Measurements from ENCODE around the gene ODAD4. TPM values are rescaled to one million over a fixed set of nuclear protein-coding genes. Genes with fewer than 3 reads are reported as not detected.

The ODAD4 gene
- total and polyA plus RNA-seq, 2 of the 4 experiments (the other 2 are of a cell fraction): 0.38 to 0.54 TPM

GRCh38 chr17:41971721-41972523, 41.5 kb downstream of the ODAD4 start:
- Histone ChIP-seq H3K56ac (ENCODE audit: extremely low read depth, insufficient read depth, low read length) (no peak overlapping the region), H3K4me3 (ENCODE audit: insufficient read depth, low read depth, low read length) (no peak overlapping the region), H3K4ac (ENCODE audit: low read depth, low read length) (no peak overlapping the region), H4K5ac (ENCODE audit: low read depth, low read length) (no peak overlapping the region), H3K18ac (ENCODE audit: low read depth, low read length) (no peak overlapping the region), H4K91ac (ENCODE audit: insufficient read depth, low read depth, low read length) (no peak overlapping the region), H2BK120ac (ENCODE audit: low read depth, low read length) (no peak overlapping the region), H3K79me1 (ENCODE audit: low read depth in 1 of 2, low read length in 2 of 2) (peaks cover 34 to 78% of the 10 kb centered on the region in 2 experiments), H2BK5ac (ENCODE audit: low read depth, low read length, poor library complexity, severe bottlenecking) (no peak overlapping the region), H3K27me3 (ENCODE audit: control insufficient read depth, insufficient read depth, low read length) (no peaks in the 10 kb centered on the region), H2AK5ac (ENCODE audit: low read depth, low read length) (no peak overlapping the region), H3K9me1 (ENCODE audit: insufficient read depth, low read length) (peaks cover 11% of the 10 kb centered on the region), H3K4me1 (ENCODE audit: control insufficient read depth, insufficient read depth, low read length) (peaks cover 5% of the 10 kb centered on the region), H4K8ac (ENCODE audit: low read depth in 2 of 2, low read length in 2 of 2) (no peak overlapping the region), H4K20me1 (ENCODE audit: insufficient read depth, low read length) (peaks cover 55% of the 10 kb centered on the region), H3K9me3 (ENCODE audit: control insufficient read depth, insufficient read depth, low read length) (no peaks in the 10 kb centered on the region), H3K4me2 (ENCODE audit: low read depth, low read length) (no peak overlapping the region), H3K23ac (ENCODE audit: low read depth, low read length) (no peak overlapping the region), H3K36me3 (ENCODE audit: control insufficient read depth, insufficient read depth, low read length) (peaks cover 74% of the 10 kb centered on the region), H3K27ac (ENCODE audit: insufficient read depth, low read length) (no peak overlapping the region), H2BK20ac (ENCODE audit: low read depth, low read length) (no peak overlapping the region), H3K14ac (replicated peaks; ENCODE audit: low read depth, low read length) (no peak overlapping the region), H2AFZ (replicated peaks; ENCODE audit: low read length, poor library complexity) (no peak overlapping the region), H3K9ac (ENCODE audit: low read depth, low read length) (no peak overlapping the region), H2BK15ac (ENCODE audit: low read depth, low read length) (no peak overlapping the region), H2AK9ac (replicated peaks; ENCODE audit: low read depth, low read length, poor library complexity) (no peak overlapping the region)
- ATAC-seq (ENCODE audit: low read depth): no peak
- CTCF ChIA-PET: no interaction called here
- TF ChIP-seq NFE2L2 (IDR thresholded peaks at IDR 0.05; ENCODE audit: low read depth, low read length): no peak
- TF ChIP-seq RFX5 (IDR thresholded peaks at IDR 0.05; ENCODE audit: low read depth, low read length): no peak
- TF ChIP-seq ELK1 (IDR thresholded peaks at IDR 0.05; ENCODE audit: borderline replicate concordance, low read depth, low read length): no peak
- TF ChIP-seq MAFK (IDR thresholded peaks at IDR 0.05; ENCODE audit: low read depth, low read length): no peak
- TF ChIP-seq RCOR1 (IDR thresholded peaks at IDR 0.05; ENCODE audit: insufficient replicate concordance, low read length): no peak
- TF ChIP-seq SMC3 (IDR thresholded peaks at IDR 0.05; ENCODE audit: low read depth, low read length): no peak
- TF ChIP-seq BHLHE40 (IDR thresholded peaks at IDR 0.05; ENCODE audit: low read depth, low read length): no peak
- no peak for TF ChIP-seq CHD1 (IDR thresholded peaks at IDR 0.05; ENCODE audit: low read depth, low read length)
- no peak for TF ChIP-seq MXI1 (IDR thresholded peaks at IDR 0.05; ENCODE audit: borderline replicate concordance, low read depth, low read length)
- TF ChIP-seq RAD21 (IDR thresholded peaks at IDR 0.05; ENCODE audit: low read length): no peak
- TF ChIP-seq MAZ (IDR thresholded peaks at IDR 0.05; ENCODE audit: borderline replicate concordance, low read depth, low read length): no peak
- no peak for TF ChIP-seq CTCF (conservative IDR thresholded peaks at IDR 0.05; ENCODE audit: low read depth, low read length)
- no peak for TF ChIP-seq CEBPB (IDR thresholded peaks at IDR 0.05; ENCODE audit: low read depth, low read length)
- no peak for TF ChIP-seq USF2 (IDR thresholded peaks at IDR 0.05; ENCODE audit: low read depth, low read length)
- no peak for TF ChIP-seq FOS (IDR thresholded peaks at IDR 0.05; ENCODE audit: low read depth, low read length)
- no peak for TF ChIP-seq POLR2A (IDR thresholded peaks at IDR 0.05; ENCODE audit: low read depth, low read length)
- dilution Hi-C loops (cut with HindIII; ENCODE audit: low sequenced_read_pairs, unreplicated experiment): no loop called here
- in situ Hi-C loops (cut with MboI; ENCODE audit: low sequenced_read_pairs): no loop called here
- POLR2A ChIA-PET (ENCODE audit: unreplicated experiment): no interaction called here
- DNase-seq: no peak
- no TSS peak for BruUV-seq (replicated peaks)
- WGBS, 2 experiments (ENCODE audit: extremely low coverage in 2 of 2, insufficient read length in 1 of 2): 85% methylated on average over 8 of the region's 18 CpGs; no CpG with 5 or more reads in 1 of the 2 experiments
- intact Hi-C loops (cut with micrococcal nuclease): no loop called here
